HEK293T (cell line): ENCODE results near the gene OR2G3.

Source experiments
- CTCF ChIA-PET: fragments of 350-600 bp; formaldehyde crosslinking; extraction: SDS; loops from one replicate; lab custom pipeline; 2021; ENCODE audit warnings: antibody characterized with exemption, inconsistent platforms; lab: Yijun Ruan, JAX
- POLR2A ChIA-PET: fragments of 350-600 bp; formaldehyde crosslinking; extraction: SDS; loops from one replicate; lab custom pipeline; 2020; ENCODE audit warnings: antibody characterized with exemption, inconsistent platforms; lab: Yijun Ruan, JAX
- DNase-seq: peaks from one replicate; pipeline ENCODE4 v3.0.0; 2012; ENCODE audit warnings: mixed read lengths; ENCODE audit errors: extremely low spot score
- FOXA1 ChIP-seq: fragments of 450-650 bp; IDR thresholded peaks from 2 replicates; pipeline ENCODE4 v1.6.1; 2016; ENCODE audit warnings: mild to moderate bottlenecking

Gene OR2G3

DNA sequence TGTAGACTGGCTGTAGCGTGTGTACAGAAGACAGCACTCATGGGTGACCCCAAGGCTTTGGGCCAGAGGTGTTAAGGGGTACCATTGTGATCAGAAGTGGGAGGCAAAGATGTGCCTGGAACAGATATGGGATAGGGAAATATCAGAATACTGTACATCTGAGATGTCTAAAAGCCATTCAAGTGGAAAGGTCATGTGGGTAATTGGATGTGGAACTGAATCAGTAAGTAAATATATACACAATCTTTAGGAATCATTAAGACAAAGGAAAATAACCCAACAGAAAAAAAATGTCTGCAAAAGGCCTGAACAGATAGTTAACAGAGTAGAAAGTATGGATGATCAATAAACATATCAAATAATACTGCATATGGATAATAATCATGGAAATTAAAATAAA is 47.7 kb downstream of the OR2G3 start:
- DNase-seq, result no peak
- POLR2A ChIA-PET, result no interaction called here
- no peak for TF ChIP-seq FOXA1
- CTCF ChIA-PET, result no interaction called here
